T-cell (primary cell): ENCODE results near the gene FAM72B. TPM values are rescaled to one million over a fixed set of nuclear protein-coding genes. Genes with fewer than 3 reads are reported as not detected.

Source experiments
- total RNA-seq, 35 experiments: library from RNA in 6 of 35; stranded (reverse) in 6 of 35; fragments of 120-200 nt in 1 of 35; gene quantifications; one replicate each; pipeline versions ENCODE4 v1.2.1 to v1.2.4 and lab custom pipeline; 2013 to 2026

FAM72B gene
- total RNA-seq, 5 donors from 2014 or later (not counting 1 experiment from before 2014, with no cell fraction given) = 0.56 to 1.2 (median 0.67) TPM; not detected in 1

Other genes with a start within 250 kb of the FAM72B start
- gene SRGAP2C, start 635 bp upstream of the FAM72B start, total RNA-seq = 10 to 100 TPM; 11.1 to 23.2 (median 19.1) TPM